ENCODE results near the gene UNC5B. TPM values are rescaled to one million over a fixed set of nuclear protein-coding genes. Genes with fewer than 3 reads are reported as not detected.

The UNC5B gene
- total and polyA plus RNA-seq, 10 donors: 0.74 to 21.1 (median 11.3) TPM

- no peaks in the 10 kb centered on the region for H3K9me3 ChIP-seq
- no peak overlapping the region for H3K27ac ChIP-seq
- H3K4me1 ChIP-seq: peaks cover 17 to 68% (median 39%) of the 10 kb centered on the region in 6 donors
- no peak overlapping the region for H3K4me3 ChIP-seq
- no peaks in the 10 kb centered on the region for H3K36me3 ChIP-seq
- peaks cover 0 to 49% (median 11%) of the 10 kb centered on the region in 7 donors for H3K27me3 ChIP-seq (replicated peaks in 1 of 7)
- WGBS, 5 donors: 62 to 75% (median 64%) methylated on average over 10 to 11 of the region's 11 CpGs
- intact Hi-C loops (cut with DNase I; ENCODE audit: low total_unique reads): no loop called here
- TF ChIP-seq POLR2A (IDR thresholded peaks at IDR 0.05): no peak
- TF ChIP-seq CTCF (IDR thresholded peaks at IDR 0.05 in 8 of 11, conservative IDR thresholded peaks at IDR 0.05 in 3 of 11): no peak
- TF ChIP-seq POLR2AphosphoS5 (IDR thresholded peaks at IDR 0.05): no peak
- no peak for DNase-seq
These were observed 34.4 kb downstream of the UNC5B start for GRCh38 chr10:71246591-71247413.

GRCh38 chr10:71247414-71247705 lies 35.0 kb downstream of the UNC5B start:
- intact Hi-C loops (cut with DNase I; ENCODE audit: low total_unique reads): no loop called here
- WGBS, 5 donors: 82 to 92% (median 86%) methylated on average over 2 to 4 of the region's 4 CpGs
- H3K9me3 ChIP-seq: no peaks in the 10 kb centered on the region
- H3K27ac ChIP-seq: no peak overlapping the region
- peaks cover 12 to 63% (median 34%) of the 10 kb centered on the region in 6 donors for H3K4me1 ChIP-seq
- peaks cover 0 to 44% (median 11%) of the 10 kb centered on the region in 7 donors for H3K27me3 ChIP-seq (replicated peaks in 1 of 7)
- H3K36me3 ChIP-seq: no peaks in the 10 kb centered on the region
- no peak for DNase-seq
- TF ChIP-seq POLR2AphosphoS5 (IDR thresholded peaks at IDR 0.05) (no peak), POLR2A (IDR thresholded peaks at IDR 0.05) (no peak), CTCF (IDR thresholded peaks at IDR 0.05 in 8 of 11, conservative IDR thresholded peaks at IDR 0.05 in 3 of 11) (no peak)
- H3K4me3 ChIP-seq: no peak overlapping the region

- Histone ChIP-seq H3K4me1 (peaks cover 8 to 58% (median 29%) of the 10 kb centered on the region in 6 donors), H3K4me3 (no peak overlapping the region), H3K9me3 (no peaks in the 10 kb centered on the region), H3K36me3 (no peaks in the 10 kb centered on the region), H3K27ac (no peak overlapping the region), H3K27me3 (replicated peaks in 1 of 7) (peaks cover 0 to 39% (median 10%) of the 10 kb centered on the region in 7 donors)
- TF ChIP-seq CTCF (IDR thresholded peaks at IDR 0.05 in 8 of 11, conservative IDR thresholded peaks at IDR 0.05 in 3 of 11) (no peak), POLR2A (IDR thresholded peaks at IDR 0.05) (no peak), POLR2AphosphoS5 (IDR thresholded peaks at IDR 0.05) (no peak)
- 78 to 100% (median 100%) methylated on average over 1 of the region's 1 CpG for WGBS, 5 donors
- intact Hi-C loops (cut with DNase I; ENCODE audit: low total_unique reads): no loop called here
- DNase-seq: no peak
These were observed 35.4 kb downstream of the UNC5B start for GRCh38 chr10:71247804-71248203.

- no peak overlapping the region for H3K4me3 ChIP-seq
- WGBS, 5 donors: 37 to 62% (median 52%) methylated on average over 6 of the region's 6 CpGs
- H3K4me1 ChIP-seq: peaks cover 8 to 54% (median 26%) of the 10 kb centered on the region in 6 donors
- no peak for DNase-seq
- no peaks in the 10 kb centered on the region for H3K9me3 ChIP-seq
- intact Hi-C loops (cut with DNase I; ENCODE audit: low total_unique reads): no loop called here
- TF ChIP-seq POLR2AphosphoS5 (IDR thresholded peaks at IDR 0.05): no peak
- no peak for TF ChIP-seq CTCF (IDR thresholded peaks at IDR 0.05 in 8 of 11, conservative IDR thresholded peaks at IDR 0.05 in 3 of 11)
- TF ChIP-seq POLR2A (IDR thresholded peaks at IDR 0.05): no peak
- H3K36me3 ChIP-seq: no peaks in the 10 kb centered on the region
- peaks cover 0 to 36% (median 6%) of the 10 kb centered on the region in 7 donors for H3K27me3 ChIP-seq (replicated peaks in 1 of 7)
- no peak overlapping the region for H3K27ac ChIP-seq
These were observed 35.8 kb downstream of the UNC5B start for GRCh38 chr10:71248210-71248609.
